ENCODE data around the gene FRMPD4. TPM values are rescaled to one million over a fixed set of nuclear protein-coding genes. Genes with fewer than 3 reads are reported as not detected.

Gene FRMPD4
- total RNA-seq, 1 experiment from 2014 or later: 1.4 TPM

GRCh38 chrX:12403474-12404082, 265.3 kb downstream of the FRMPD4 start:
- TF ChIP-seq E2F5 (CRISPR knock-in tag; IDR thresholded peaks at IDR 0.05) (no peak), ZNF219 (CRISPR knock-in tag; IDR thresholded peaks at IDR 0.05; ENCODE audit: borderline replicate concordance) (no peak), NR1H2 (CRISPR knock-in tag; IDR thresholded peaks at IDR 0.05) (no peak), ELF4 (CRISPR knock-in tag; IDR thresholded peaks at IDR 0.05; ENCODE audit: low read depth) (no peak), MXD4 (CRISPR knock-in tag; IDR thresholded peaks at IDR 0.05; ENCODE audit: borderline replicate concordance) (no peak), IRF2 (CRISPR knock-in tag; IDR thresholded peaks at IDR 0.05; ENCODE audit: borderline replicate concordance, low read depth) (no peak), NFATC4 (CRISPR knock-in tag; IDR thresholded peaks at IDR 0.05) (no peak), OVOL2 (CRISPR knock-in tag; IDR thresholded peaks at IDR 0.05; ENCODE audit: borderline replicate concordance) (no peak), ZNF671 (CRISPR knock-in tag; IDR thresholded peaks at IDR 0.05) (no peak), FOXP4 (CRISPR knock-in tag; IDR thresholded peaks at IDR 0.05) (no peak), GRHL2 (CRISPR knock-in tag; IDR thresholded peaks at IDR 0.05; ENCODE audit: insufficient replicate concordance, severe bottlenecking) (no peak), SMAD3 (CRISPR knock-in tag; IDR thresholded peaks at IDR 0.05; ENCODE audit: borderline replicate concordance) (no peak), CREM (CRISPR knock-in tag; IDR thresholded peaks at IDR 0.05) (no peak), FOXP1 (CRISPR knock-in tag; IDR thresholded peaks at IDR 0.05; ENCODE audit: borderline replicate concordance) (no peak), ZNF512 (CRISPR knock-in tag; IDR thresholded peaks at IDR 0.05; ENCODE audit: borderline replicate concordance) (no peak), TP53 (CRISPR knock-in tag; IDR thresholded peaks at IDR 0.05) (no peak), TCF7 (CRISPR knock-in tag; IDR thresholded peaks at IDR 0.05; ENCODE audit: low read depth) (no peak)
- TF ChIP-seq, protein P1, sequence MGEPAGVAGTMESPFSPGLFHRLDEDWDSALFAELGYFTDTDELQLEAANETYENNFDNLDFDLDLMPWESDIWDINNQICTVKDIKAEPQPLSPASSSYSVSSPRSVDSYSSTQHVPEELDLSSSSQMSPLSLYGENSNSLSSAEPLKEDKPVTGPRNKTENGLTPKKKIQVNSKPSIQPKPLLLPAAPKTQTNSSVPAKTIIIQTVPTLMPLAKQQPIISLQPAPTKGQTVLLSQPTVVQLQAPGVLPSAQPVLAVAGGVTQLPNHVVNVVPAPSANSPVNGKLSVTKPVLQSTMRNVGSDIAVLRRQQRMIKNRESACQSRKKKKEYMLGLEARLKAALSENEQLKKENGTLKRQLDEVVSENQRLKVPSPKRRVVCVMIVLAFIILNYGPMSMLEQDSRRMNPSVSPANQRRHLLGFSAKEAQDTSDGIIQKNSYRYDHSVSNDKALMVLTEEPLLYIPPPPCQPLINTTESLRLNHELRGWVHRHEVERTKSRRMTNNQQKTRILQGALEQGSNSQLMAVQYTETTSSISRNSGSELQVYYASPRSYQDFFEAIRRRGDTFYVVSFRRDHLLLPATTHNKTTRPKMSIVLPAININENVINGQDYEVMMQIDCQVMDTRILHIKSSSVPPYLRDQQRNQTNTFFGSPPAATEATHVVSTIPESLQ (CRISPR knock-in tag; IDR thresholded peaks at IDR 0.05): no peak
- TF ChIP-seq, protein P2, sequence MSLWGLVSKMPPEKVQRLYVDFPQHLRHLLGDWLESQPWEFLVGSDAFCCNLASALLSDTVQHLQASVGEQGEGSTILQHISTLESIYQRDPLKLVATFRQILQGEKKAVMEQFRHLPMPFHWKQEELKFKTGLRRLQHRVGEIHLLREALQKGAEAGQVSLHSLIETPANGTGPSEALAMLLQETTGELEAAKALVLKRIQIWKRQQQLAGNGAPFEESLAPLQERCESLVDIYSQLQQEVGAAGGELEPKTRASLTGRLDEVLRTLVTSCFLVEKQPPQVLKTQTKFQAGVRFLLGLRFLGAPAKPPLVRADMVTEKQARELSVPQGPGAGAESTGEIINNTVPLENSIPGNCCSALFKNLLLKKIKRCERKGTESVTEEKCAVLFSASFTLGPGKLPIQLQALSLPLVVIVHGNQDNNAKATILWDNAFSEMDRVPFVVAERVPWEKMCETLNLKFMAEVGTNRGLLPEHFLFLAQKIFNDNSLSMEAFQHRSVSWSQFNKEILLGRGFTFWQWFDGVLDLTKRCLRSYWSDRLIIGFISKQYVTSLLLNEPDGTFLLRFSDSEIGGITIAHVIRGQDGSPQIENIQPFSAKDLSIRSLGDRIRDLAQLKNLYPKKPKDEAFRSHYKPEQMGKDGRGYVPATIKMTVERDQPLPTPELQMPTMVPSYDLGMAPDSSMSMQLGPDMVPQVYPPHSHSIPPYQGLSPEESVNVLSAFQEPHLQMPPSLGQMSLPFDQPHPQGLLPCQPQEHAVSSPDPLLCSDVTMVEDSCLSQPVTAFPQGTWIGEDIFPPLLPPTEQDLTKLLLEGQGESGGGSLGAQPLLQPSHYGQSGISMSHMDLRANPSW (CRISPR knock-in tag; conservative IDR thresholded peaks at IDR 0.05; ENCODE audit: low read depth): no peak
- H3K27ac Mint-ChIP-seq: no peak overlapping the region
- no peaks in the 10 kb centered on the region for H3K27me3 Mint-ChIP-seq (ENCODE audit: low read depth)
- peaks cover 4% of the 10 kb centered on the region; the same call in 1 of the 2 replicates for H3K4me1 Mint-ChIP-seq
- H3K4me3 Mint-ChIP-seq: no peak overlapping the region
- H3K36me3 Mint-ChIP-seq: no peaks in the 10 kb centered on the region
- ChIA-PET POLR2A (no interaction called here), CTCF (no interaction called here)
- ATAC-seq (no peak), DNase-seq (ENCODE audit: low spot score) (no peak)
- 0 out of 2 replicates have a peak, but pooled peaks cover 4% of the 10 kb centered on the region for H3K9me3 Mint-ChIP-seq

Data from WTC11 (cell line).